Fibroblast of upper back skin (primary cell): ENCODE measurements around the gene RPA4.
"Not testable (repeated sequence)": the region's sequence is repeated elsewhere in the genome, so short reads cannot be mapped to it uniquely, and the experiment has no call there.

Source experiments
- DNase-seq: peaks from one replicate; pipeline ENCODE4 v3.0.0-alpha.2; 2013

RPA4 gene, protein sequence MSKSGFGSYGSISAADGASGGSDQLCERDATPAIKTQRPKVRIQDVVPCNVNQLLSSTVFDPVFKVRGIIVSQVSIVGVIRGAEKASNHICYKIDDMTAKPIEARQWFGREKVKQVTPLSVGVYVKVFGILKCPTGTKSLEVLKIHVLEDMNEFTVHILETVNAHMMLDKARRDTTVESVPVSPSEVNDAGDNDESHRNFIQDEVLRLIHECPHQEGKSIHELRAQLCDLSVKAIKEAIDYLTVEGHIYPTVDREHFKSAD

DNA sequence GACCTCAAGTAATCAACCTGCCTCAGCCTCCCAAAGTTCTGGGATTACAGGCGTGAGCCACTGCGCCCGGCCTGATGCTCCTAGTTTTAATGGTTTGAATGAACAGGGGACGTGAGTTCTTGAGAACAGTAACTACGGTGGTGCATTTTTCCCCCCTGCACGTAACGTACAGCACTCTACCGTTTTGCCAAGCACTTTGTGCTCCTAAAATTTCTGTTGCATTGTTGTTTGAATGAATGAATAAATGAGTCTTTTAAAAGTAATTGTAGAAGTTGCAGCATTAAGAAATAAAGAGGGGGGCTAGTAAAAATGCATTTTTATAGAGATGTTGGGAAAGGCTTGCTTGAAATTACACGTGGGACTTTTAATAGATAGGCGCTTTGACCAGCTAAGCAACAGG is at the start of gene RPA4:
Gene RPA4 (plus strand): TSS at position 301 of the 400 bp plus-strand sequence. CDS start 403 bp downstream, outside the sequence.
- no peak for DNase-seq

GRCh38 chrX:96834137-96834536 is 49.6 kb upstream of the RPA4 start:
- DNase-seq = no peak

DNA sequence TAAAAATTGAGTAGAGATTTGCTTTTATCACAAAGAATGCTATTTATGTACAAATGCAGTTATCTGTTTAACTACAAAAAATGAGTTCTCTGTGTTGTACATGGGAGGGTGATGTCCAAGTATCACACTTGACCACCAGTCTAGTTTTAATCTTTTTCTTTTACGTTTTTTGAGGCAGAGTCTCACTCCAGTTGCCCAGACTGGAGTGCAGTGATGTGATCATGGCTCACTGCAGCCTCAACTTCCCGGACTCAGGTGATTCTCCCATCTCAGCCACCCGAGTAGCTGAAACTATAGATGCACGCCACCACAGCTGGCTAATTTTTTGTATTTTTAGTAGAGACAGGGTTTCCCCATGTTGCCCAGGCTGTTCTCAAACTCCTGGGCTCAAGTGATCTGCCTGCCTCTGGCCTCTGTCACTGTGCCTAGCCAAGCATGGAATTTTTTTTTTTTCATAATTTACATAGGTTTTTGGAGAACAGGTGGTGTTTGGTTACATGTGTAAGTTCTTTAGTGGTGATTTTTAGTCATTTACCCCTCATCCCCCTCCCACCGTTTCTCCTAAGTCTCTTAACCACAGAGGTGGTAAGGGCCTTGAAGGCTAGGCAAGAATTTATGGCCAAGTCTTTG is 47.9 kb upstream of the RPA4 start:
- DNase-seq = no peak

DNA sequence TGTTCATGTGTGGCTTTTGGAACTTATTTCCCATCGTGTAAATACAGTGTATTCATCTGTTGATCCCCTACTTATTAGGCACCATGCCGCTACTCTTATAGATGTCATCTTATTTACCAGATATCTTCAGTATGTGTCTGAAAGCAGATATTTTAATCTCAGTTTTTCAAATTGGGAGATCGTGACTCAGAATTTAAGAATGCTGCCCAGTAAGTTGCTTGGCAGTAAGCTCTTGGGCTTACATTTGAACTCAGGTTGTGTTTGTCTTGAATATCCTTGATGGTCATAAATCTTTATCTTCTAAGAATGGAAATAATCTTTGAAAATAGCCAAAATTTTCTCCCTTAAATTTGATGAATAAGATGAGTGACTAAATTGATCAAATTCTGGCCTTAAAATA is 45.9 kb upstream of the RPA4 start:
- DNase-seq = peak; percentile 20

DNA sequence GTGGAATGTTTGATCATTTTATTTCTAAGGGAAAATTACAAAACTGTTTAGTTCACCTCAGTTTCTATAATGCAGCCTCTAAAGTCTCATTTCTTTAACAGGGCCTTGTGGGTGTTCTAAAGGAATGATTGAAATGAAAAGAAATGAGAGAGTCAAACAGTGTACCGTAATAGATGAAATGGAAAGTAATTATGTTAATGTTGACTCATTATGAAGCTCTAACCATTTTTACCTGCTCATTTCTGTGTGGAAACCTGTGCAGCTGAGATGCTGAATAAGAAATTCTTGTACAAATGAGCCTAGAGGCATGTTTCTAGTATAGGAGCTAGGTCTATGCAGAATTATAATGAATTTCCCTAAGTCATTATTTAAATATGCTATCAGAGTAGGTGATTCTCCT is 45.2 kb upstream of the RPA4 start:
- no peak for DNase-seq

GRCh38 chrX:96841325-96841724 is 42.4 kb upstream of the RPA4 start:
- no peak for DNase-seq

- DNase-seq = not testable (repeated sequence)
These were observed 41.8 kb upstream of the RPA4 start for GRCh38 chrX:96841866-96842265.

DNA sequence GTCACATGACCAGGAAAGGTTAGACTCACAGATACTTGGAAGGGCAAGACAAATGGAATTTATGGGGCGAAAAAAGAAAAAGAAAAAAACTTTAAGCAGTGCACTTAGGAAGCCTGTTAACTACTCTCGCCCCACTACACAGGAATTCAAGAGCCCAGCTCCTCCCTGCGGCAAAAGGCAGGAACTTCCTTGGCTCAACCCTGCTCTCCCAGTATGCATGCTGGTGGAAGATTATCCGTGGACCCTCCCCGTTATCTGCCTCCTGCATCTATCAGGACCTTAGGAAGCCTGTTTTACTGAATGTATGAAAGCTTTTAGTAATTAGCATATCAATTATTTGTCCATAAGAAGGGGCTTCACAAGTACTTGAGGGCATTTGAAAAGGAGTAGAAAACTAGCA is 40.1 kb upstream of the RPA4 start:
- peak; percentile 18 for DNase-seq

DNA sequence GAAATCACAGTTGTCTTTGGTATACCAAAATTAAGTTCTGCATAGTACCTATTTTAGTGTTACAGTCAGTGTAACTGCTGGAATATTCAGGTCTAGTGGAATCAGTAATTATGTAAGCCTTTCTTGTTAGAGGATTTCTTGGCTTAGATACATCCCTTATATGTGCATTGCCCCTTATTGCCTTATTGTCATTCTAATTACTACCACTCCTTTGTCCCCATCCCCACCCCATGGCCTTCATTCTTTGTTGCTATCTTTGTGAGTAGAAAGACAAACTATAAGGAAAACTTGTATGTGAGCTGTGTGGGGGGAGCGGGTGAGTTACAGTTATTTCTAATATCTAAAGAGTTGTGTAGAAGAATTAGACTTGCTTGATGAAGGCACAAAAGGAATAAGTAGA is 36.9 kb upstream of the RPA4 start:
- DNase-seq = no peak

- DNase-seq = not testable (repeated sequence)
These were observed 24.3 kb upstream of the RPA4 start for GRCh38 chrX:96859422-96859821.

DNA sequence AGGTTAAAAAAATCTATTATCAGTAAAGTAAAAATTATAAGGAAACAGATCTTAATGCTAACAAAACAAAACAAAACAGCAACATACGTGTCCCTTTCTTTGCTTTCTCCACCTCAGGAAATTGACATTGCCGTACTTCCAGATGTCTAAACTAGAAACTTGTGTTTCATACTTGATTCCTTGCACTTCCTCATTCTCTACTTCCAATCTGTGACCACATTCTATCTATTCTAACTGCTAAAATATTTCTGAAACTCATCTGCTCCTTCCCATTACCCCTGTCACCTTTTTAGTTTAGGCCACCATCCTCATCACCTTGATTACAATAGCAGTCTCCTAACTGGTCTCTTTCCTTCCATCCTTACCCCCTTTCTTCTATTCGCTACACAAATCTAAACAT is 22.5 kb upstream of the RPA4 start:
- DNase-seq = no peak

- peak; percentile 12 for DNase-seq
These were observed 22.0 kb upstream of the RPA4 start for GRCh38 chrX:96861661-96862060.

DNA sequence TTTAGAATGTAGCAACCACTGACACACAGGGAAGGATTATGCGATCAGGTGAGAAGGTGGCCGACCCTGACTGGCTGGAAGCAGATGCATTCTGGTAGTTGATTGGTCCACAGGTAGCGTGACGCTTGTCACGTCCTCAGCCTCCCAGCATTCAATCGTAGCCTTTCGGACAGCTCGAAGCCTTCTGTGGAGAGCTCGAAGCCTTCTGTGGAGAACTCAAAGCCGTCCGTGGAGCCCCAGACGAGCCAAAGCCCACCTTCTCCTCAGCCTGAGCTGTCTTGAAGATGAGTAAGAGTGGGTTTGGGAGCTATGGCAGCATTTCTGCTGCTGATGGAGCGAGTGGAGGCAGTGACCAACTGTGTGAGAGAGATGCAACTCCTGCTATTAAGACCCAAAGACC is 319 bp downstream of the RPA4 start:
- no peak for DNase-seq

DNA sequence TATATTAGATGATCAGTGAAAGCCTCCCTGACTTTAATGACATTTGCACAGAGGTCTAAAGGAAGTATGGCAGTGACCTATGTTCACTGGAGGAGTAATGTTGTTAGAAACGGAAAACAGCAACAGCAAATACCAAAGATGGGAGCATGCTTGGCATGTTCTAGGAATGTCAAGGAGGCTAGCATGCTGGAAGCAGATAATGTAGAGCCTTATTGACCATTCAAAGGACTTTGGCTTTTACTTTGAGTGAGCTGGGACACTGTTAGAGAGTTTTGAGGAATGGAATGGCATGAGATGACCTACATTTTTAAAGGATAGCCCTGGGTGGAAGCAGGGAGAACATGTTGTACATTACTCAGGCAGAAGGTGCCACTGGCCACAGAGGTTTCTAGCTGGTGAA is 6.0 kb downstream of the RPA4 start:
- DNase-seq = no peak

GRCh38 chrX:96906741-96907140 is 23.0 kb downstream of the RPA4 start:
- DNase-seq = peak; percentile 10

DNA sequence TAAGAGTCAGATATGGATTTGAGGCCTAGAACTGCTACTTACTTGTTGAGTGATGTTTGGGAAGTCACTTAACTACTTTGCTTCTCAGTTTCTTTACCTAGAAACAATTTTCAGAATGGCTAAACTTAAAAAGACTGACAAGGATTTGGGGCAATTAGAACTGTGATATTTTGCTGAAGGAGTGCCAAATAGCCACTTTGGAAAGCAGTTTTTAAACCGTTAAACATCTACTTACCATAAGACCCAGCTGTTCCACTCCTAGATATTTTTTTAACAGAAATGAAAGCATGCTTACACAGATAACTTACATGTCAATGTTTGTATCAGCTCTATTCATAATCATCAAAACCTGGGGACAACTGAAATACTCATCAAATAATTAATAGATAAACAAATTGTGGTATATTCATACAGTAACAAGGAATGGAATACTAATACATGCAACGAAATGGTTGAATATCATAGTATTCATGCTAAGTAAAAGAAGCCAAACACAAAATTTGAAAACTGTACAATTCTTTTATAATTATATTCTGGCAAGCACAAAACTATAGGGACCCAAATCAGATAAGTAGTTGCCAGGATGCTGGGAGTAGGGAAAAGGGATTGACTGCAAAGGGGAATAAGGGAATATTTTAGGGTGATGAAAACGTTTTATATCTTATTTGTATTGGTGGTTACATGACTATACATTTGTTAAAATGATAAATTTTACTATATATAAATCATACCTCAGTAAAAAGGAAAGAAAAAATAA is 24.0 kb downstream of the RPA4 start:
- no peak for DNase-seq

- DNase-seq = peak; percentile 15
These were observed 25.6 kb downstream of the RPA4 start for GRCh38 chrX:96909291-96909690.

GRCh38 chrX:96918864-96919263 is 35.2 kb downstream of the RPA4 start:
- no peak for DNase-seq

GRCh38 chrX:96919672-96920071 is 36.0 kb downstream of the RPA4 start:
- DNase-seq = no peak

DNA sequence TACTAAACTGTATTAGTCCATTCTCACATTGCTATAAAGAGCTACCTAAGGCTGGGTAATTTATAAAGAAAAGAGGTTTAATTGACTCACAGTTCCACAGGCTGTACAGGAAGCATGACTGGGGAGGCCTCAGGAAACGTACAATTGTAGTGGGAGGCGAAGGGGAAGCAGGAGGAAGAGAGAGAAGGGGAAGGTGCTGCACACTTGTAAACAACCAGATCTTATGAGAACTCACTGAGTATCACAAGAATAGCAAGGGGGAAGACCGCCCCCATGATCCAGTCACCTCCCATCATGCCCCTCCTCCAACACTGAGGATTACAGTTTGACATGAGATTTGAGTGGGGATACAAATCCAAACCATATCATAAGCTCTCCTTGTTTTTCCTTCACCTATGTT is 40.9 kb downstream of the RPA4 start:
- DNase-seq = no peak

GRCh38 chrX:96929036-96929435 is 45.3 kb downstream of the RPA4 start:
- no peak for DNase-seq
